HG03460 (cell line): ENCODE measurements around the gene CNDP1.
"Not testable (repeated sequence)": the region's sequence is repeated elsewhere in the genome, so short reads cannot be mapped to it uniquely, and the experiment has no call there.

Experiments used
- ATAC-seq: cut with Tn5 transposase; IDR thresholded peaks from one replicate; pipeline ENCODE4 v1.9.1; 2021; ENCODE audit not compliant: unreplicated experiment

CNDP1 gene

GRCh38 chr18:74544898-74545297 is 10.6 kb downstream of the CNDP1 start:
- ATAC-seq: no peak

GRCh38 chr18:74546007-74546406 is 11.7 kb downstream of the CNDP1 start:
- no peak for ATAC-seq

DNA sequence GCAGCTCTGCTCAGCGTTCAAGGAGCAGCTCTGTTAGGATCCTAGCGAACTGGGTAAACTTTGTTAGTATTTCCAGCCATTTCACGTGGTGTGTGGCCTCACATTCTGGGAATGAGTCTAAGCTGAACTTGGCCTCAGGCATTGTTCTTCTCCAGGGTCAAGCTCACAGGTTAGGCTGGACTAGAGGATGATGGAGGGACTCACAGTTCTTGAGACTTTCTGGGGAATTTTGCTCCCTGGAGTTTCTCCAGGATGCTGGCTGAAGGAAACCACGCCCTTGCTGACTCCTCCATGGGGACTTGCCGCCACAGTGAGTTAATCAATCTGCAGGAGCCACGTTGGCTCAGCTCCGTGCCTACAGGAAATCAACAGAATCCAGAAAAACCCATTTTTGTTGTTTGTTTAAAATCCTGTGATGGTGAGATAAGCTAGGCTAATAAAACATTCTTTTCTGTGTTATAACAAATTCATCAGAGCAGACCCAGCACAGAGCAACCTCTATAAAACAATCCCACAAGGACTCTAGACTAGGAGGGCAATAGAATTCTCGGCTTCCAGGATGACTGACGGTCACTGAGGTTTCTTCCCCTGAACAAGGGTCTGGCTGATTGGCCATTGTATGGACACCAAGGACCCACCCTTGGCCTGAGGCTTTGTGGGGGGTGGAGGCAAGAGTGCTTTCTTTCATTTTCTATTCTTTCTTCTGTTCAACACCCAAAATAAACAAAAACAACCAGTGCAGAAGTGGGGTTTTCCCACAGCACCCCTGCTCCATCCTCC is 12.6 kb downstream of the CNDP1 start:
- ATAC-seq: no peak

- ATAC-seq: no peak
Measured at GRCh38 chr18:74547860-74548259, 13.6 kb downstream of the CNDP1 start.

- ATAC-seq: no peak
Measured at GRCh38 chr18:74549591-74550104, 15.3 kb downstream of the CNDP1 start.

DNA sequence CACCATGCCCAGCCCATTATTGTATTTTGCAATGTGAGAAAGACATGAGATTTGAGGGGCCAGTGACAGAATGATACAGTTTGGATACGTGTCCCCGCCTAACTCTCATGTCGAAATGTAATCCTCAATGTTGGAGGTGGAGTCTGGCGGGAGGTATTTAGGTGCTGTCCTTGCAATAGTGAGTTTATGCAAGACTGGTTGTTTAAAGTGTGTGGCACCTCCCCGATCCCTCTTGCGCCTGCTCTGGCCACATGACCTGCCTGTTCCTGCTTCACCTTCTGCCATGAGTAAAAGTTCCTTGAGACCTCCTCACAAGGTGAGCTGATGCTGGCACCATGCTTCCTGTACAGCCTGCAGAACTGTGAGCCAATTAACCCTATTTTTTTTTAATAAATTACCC is 16.6 kb downstream of the CNDP1 start:
- no peak for ATAC-seq

DNA sequence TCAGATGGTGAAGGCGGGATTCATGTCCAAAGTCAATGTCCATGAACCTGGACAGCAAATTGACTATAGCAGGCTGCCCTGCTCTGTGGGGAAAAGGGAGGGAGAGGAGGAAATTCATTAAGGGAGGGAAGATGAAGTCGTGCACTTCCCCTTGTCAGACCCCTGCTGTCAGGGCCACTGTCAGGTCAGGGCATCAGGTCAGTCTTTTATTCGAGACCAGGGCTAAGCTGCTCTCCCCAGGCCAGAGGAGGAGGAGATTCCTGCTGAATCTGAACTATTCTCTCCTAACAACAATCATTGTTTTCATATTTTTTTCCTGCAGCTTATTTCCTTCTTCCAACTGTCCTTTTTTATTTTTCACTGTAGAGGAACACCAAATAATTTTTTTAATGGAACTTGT is 17.2 kb downstream of the CNDP1 start:
- ATAC-seq: no peak

GRCh38 chr18:74551936-74552555 is 17.7 kb downstream of the CNDP1 start:
- peak; percentile 99 for ATAC-seq

DNA sequence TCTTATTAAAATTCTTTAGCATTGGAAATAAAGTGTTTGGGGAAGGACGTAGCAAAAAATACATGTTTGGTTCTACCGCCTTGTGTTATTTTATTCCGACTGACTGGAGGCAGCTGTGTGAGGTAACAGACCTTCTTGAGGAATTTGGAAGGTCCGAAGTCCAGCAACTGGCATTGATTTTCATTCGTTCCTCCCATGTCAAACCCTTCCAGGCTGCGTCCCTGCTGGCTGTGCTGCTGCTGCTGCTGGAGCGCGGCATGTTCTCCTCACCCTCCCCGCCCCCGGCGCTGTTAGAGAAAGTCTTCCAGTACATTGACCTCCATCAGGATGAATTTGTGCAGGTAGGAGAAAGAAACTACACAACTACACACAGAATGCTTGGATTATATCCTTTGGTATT is 21.8 kb downstream of the CNDP1 start:
- ATAC-seq: no peak

- no peak for ATAC-seq
Measured at GRCh38 chr18:74558096-74558495, 23.8 kb downstream of the CNDP1 start.

DNA sequence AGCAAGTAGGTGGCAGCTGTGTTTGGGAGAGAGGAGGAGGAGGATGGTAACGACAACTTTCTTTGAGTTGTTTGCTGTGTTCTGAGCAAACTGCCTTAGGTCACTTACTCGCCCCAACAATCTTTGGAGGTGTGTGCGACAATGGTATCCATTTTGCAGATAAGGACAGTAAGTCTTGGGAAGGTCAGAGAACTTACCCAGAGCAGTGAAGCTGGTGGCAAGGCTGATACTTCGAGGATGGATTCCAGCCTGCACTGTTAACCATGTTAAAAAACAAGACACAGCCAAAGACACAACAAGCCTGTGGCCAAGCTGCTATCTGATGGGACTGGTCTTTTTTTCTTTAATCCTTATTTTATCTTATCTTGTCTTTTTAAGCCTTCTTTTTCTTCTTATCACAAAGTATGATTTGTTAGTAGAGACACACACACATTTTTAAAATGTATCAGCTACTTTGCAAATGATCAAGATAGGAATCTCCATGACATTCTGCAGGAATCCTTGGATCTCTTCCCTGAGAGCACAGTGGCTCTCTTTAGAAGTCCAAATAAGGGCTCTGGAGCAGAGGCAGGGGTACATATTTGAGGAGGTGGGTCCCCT is 27.9 kb downstream of the CNDP1 start:
- ATAC-seq: no peak

- no peak for ATAC-seq
Measured at GRCh38 chr18:74562775-74563174, 28.5 kb downstream of the CNDP1 start.

DNA sequence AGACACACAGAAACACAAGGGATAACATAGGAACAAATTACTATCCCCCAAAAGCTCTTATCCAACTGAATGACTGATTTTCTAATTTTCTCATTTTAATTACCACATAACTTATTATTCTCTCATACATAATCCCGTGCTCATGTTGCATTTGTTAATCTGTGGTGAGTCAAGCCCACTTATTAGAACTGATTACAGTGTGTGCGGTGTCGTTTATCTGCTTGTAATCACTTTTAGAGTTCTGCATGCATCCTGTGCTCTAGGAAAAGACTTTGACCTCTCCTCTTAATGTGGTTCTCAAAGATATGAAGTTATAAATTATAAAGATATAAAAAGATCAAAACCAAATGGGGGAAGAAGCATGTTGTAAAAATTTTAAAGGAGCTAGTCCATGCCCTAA is 29.7 kb downstream of the CNDP1 start:
- ATAC-seq: no peak

GRCh38 chr18:74565164-74565563 is 30.9 kb downstream of the CNDP1 start:
- ATAC-seq: not testable (repeated sequence)

DNA sequence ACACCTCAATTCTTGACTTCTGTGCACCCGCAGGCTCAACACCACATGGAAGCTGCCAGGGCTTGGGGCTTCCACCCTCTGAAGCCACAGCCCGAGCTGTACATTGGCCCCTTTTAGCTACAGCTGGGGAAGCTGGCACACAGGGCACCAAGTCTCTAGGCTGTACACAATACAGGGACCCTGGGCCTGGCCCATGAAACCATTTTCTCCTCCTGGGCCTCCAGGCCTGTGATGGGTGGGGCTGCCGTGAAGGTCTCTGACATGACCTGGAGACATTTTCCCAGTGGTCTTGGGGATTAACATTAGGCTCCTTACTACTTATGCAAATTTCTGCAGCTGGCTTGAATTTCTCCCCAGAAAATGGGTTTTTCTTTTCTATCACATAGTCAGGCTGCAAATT is 31.7 kb downstream of the CNDP1 start:
- not testable (repeated sequence) for ATAC-seq

DNA sequence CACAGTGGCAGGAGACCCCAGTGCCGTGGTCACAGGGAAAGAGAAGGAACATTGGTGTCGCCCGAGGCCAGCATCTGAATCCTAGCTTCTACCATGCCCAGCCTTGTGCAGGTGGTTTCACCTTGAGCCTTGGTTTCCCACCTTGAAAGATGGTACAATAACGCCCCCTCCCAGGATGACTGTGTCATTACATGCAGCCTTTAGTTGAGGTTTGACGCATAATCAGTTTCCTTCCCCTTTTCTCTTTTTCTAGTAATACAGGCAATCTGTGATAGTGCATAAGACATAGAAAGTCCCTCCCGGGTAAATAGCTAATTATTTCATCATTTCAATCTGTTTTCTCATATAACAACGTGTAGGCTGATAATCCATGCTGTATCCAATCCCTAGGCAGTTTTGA is 33.5 kb downstream of the CNDP1 start:
- no peak for ATAC-seq

DNA sequence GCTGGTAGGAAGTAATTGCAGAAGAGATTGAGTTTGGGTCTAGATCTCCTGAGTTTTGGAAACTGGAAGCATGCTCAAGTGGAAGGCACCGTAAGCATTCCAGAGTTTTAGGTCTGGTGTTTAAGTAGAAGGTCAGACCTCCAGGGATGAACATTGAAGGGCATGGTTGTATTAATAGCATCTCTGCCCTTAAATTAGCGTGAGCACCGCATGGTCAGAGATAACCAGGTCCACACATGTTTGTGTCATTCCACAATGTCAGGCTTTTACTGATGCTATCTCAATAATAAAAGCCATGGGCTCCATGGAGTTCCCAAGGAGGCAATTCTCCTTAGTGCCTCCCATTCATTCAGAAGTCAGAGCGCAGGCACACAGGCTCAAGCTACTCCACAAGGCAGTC is 35.1 kb downstream of the CNDP1 start:
- no peak for ATAC-seq

DNA sequence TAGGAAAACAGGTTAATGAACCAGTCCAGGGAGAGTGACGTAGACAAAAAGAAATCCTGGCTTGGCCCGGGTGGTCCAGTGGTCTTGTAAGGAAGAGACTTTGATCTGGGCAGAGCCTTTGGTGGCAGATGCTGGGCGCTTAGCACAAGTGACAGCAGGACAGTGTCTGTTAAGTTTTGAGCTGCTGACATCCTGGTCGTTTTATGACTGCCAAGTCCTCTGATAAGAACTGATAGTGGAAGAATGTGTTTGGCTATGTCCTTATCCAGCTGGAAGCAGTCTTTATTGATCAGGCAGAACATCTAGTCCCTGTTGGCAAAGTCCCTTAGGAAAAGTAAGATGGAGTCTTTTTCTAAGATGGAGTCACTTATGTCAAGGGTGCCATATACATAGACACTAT is 36.0 kb downstream of the CNDP1 start:
- no peak for ATAC-seq

DNA sequence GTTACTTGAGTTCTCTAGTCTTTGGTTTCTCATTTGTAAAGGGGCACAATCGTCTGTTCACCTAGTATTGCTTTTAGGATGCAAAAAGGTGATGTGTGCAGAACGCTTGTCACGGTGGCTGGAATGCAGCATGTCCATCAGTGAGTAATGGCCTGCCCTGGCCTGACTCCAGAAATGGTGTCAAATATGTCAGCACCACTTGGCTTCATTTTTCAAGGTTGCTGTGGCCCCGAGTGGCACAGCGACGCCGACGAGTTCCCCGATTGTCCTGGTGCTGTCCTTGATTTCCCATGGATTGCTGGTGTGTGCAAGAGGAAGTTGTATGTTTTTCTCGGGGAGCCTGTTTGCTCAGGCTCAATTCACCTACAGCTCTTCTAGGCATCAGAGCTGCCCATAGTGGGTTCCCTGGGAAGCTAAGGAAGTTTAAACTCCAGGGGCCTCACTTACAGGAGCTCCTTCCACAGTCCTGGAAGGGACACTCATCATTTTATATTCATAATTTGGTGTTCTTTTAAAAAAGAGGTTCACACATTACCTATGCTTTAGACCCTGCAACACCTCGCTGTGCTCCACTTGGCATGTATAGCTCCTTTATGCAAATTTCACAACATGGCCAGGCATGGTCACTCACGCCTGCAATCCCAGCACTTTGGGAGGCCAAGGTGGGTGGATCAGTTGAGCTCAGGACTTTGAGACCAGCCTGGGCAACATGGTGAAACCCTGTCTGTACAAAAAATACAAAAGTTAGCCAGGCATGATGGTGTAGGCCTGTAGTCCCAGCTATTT is 37.8 kb downstream of the CNDP1 start:
- ATAC-seq: no peak

GRCh38 chr18:74573053-74573452 is 38.8 kb downstream of the CNDP1 start:
- ATAC-seq: no peak

DNA sequence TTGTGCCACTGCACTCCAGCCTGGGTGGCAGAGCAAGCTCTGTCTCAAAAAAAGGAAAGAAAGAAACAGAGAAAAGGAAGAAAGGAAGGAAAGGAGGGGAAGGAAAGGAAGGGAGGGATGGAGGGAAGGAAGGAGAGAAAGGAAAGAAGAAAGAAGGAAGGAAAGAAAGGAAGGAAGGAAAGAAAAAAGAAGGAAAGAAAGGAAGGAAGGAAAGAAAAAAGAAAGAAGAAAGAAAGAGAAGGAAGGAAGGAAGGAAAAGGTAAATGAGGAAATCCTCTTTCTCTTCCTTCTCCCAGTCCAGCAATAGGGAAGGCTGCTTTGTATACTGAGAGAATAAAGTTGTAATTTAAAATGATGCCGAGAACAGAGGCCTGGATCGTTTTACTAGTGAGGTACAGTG is 40.6 kb downstream of the CNDP1 start:
- no peak for ATAC-seq
